GM12878 (cell line): ENCODE measurements around the gene PIGZ. TPM values are rescaled to one million over a fixed set of nuclear protein-coding genes. Genes with fewer than 3 reads are reported as not detected.

ENCODE experiments used
- ATAC-seq: fragments of 200-7000 bp; cut with Tn5 transposase; 3 replicates; pipeline ENCODE4 v1.9.1; 2020; ENCODE audit warnings: mild to moderate bottlenecking, moderate library complexity
- BruUV-seq: library from RNA; stranded (reverse); fragments of 400-500 nt; replicated peaks from 2 replicates; lab custom pipeline; 2021; lab: Mats Ljungman, UMichigan
- CTCF ChIA-PET: fragments of 300-600 bp; sonication (Branson Sonifier 250); formaldehyde crosslinking; extraction: SDS; loops from one replicate; lab custom pipeline; 2021; ENCODE audit warnings: inconsistent platforms; lab: Yijun Ruan, JAX
- POLR2A ChIA-PET: fragments of 350-600 bp; formaldehyde crosslinking; extraction: SDS; loops from one replicate; lab custom pipeline; 2021; ENCODE audit warnings: inconsistent platforms; lab: Charles Lee
- RAD21 ChIA-PET: fragments of 300-600 bp; sonication (Branson Sonifier 250); formaldehyde crosslinking; loops from one replicate; lab custom pipeline; 2023; ENCODE audit warnings: antibody characterized with exemption; ENCODE audit not compliant: unreplicated experiment; lab: Charles Lee
- SMC1A ChIA-PET: fragments of 300-600 bp; sonication (Branson Sonifier 250); formaldehyde crosslinking; loops from one replicate; lab custom pipeline; 2023; ENCODE audit not compliant: unreplicated experiment, uncharacterized antibody; lab: Charles Lee
- DNase-seq: peaks from one replicate; pipeline ENCODE4 v3.0.0-alpha.2; 2011; ENCODE audit warnings: low read depth, low spot score
- FAIRE-seq: peaks from 3 replicates; lab custom pipeline; 2011; peaks lifted over from hg19 to GRCh38; lab: Jason Lieb, UNC
- H2AFZ ChIP-seq: 2 replicates; pipeline ENCODE4 v1.6.0; 2011; ENCODE audit warnings: low read depth, low read length, control low read depth; ENCODE audit not compliant: control insufficient read depth
- H3K27ac ChIP-seq: 2 replicates; pipeline ENCODE4 v1.5.1; 2011; ENCODE audit warnings: control low read depth; ENCODE audit not compliant: control insufficient read depth, insufficient read depth
- H3K27me3 ChIP-seq, 2 experiments: replicated peaks in 1 of 2; 2 replicates each; pipeline versions ENCODE4 v1.6.0 to v1.6.1; 2011; ENCODE audit warnings: low read length in 1 of 2; ENCODE audit not compliant: control insufficient read depth in 2 of 2, insufficient read depth in 2 of 2
- H3K36me3 ChIP-seq, 2 experiments: 2 replicates each; pipeline ENCODE4 v1.5.1; 2011; ENCODE audit warnings: low read length in 1 of 2; ENCODE audit not compliant: control insufficient read depth in 2 of 2, insufficient read depth in 2 of 2
- H3K4me1 ChIP-seq: 2 replicates; pipeline ENCODE4 v1.6.1; 2011; ENCODE audit warnings: mild to moderate bottlenecking, low read length, moderate library complexity, mixed read lengths; ENCODE audit not compliant: control insufficient read depth, insufficient read depth
- H3K4me2 ChIP-seq: 2 replicates; pipeline ENCODE4 v1.6.0; 2011; ENCODE audit warnings: control low read depth; ENCODE audit not compliant: control insufficient read depth, insufficient read depth
- H3K4me3 ChIP-seq: fragments of 200-600 bp; sonication (generic); 2 replicates; pipeline ENCODE4 v1.5.1; 2016
- H3K79me2 ChIP-seq: 2 replicates; pipeline ENCODE4 v1.6.0; 2011; ENCODE audit warnings: low read length; ENCODE audit not compliant: control insufficient read depth, insufficient read depth
- H3K9ac ChIP-seq: 2 replicates; pipeline ENCODE4 v1.8.0; 2011; ENCODE audit warnings: low read length, control low read depth, mixed read lengths; ENCODE audit not compliant: control insufficient read depth, insufficient read depth
- H3K9me3 ChIP-seq: replicated peaks from 3 replicates; pipeline ENCODE4 v1.5.1; 2011; ENCODE audit warnings: mild to moderate bottlenecking, low read length; ENCODE audit not compliant: control insufficient read depth, insufficient read depth
- H4K20me1 ChIP-seq: 2 replicates; pipeline ENCODE4 v1.6.0; 2011; ENCODE audit not compliant: control insufficient read depth, insufficient read depth
- JUNB ChIP-seq: IDR thresholded peaks from 2 replicates; pipeline ENCODE4 v1.6.1; 2016; ENCODE audit warnings: antibody characterized with exemption, mild to moderate bottlenecking
- NFYB ChIP-seq: IDR thresholded peaks from 2 replicates; pipeline ENCODE4 v1.6.1; 2011; ENCODE audit warnings: low read depth, mild to moderate bottlenecking, low read length, improper control_type of control experiment, moderate library complexity; ENCODE audit not compliant: insufficient read depth
- PAX8 ChIP-seq: fragments of 450-650 bp; IDR thresholded peaks from 2 replicates; pipeline ENCODE4 v1.6.1; 2017; ENCODE audit warnings: mild to moderate bottlenecking, moderate library complexity
- SMAD5 ChIP-seq: IDR thresholded peaks from 2 replicates; pipeline ENCODE4 v1.6.1; 2016; ENCODE audit warnings: antibody characterized with exemption, low read depth
- SUZ12 ChIP-seq: fragments of 200-600 bp; sonication (generic); IDR thresholded peaks from one replicate; pipeline ENCODE4 v1.6.1; 2018; ENCODE audit warnings: antibody characterized with exemption, mild to moderate bottlenecking; ENCODE audit not compliant: unreplicated experiment
- ZBTB33 ChIP-seq: fragments of 450-650 bp; IDR thresholded peaks from 2 replicates; pipeline ENCODE4 v1.6.1; 2017; ENCODE audit warnings: mild to moderate bottlenecking
- WGBS: methylation state at CpG from one replicate; pipeline ENCODE4 v1.1.6; 2016; ENCODE audit warnings: low lambda C conversion rate; ENCODE audit not compliant: insufficient replicate concordance, insufficient coverage; ENCODE audit errors: missing lambda C conversion rate; 5-methylcytosine and 5-hydroxymethylcytosine counted together
- in situ Hi-C: fragments of 300-500 bp; cut with MboI; formaldehyde crosslinking; loops from 9 replicates; pipeline ENCODE4 v1.14.3; 2018; ENCODE audit warnings: mixed read lengths
- intact Hi-C: fragments of 100-400 bp; cut with micrococcal nuclease; formaldehyde crosslinking; loops from one replicate; pipeline ENCODE4 v1.14.2; 2022; ENCODE audit not compliant: unreplicated experiment
- polyA plus RNA-seq, 11 experiments: library from polyadenylated mRNA; depleted of rRNA in 4 of 11; unstranded in 6 of 11; stranded (reverse) in 5 of 11; fragments of >200 nt; fragmentation: Nextera tagmentation in 4 of 11; fragmentation: Illumina TruSeq in 1 of 11; extraction: Ambion mirVana in 4 of 11; extraction: Trizol in 1 of 11; gene quantifications; 1 replicate in 1 of 11; 2 replicates in 10 of 11; pipeline versions ENCODE4 v1.2.1 to v1.2.3, GENCODE V29; 2011 to 2016; ENCODE audit warnings: inconsistent platforms in 2 of 11, missing spikeins in 2 of 11, low read depth in 1 of 11
- total RNA-seq, 4 experiments: library from RNA; depleted of rRNA in 3 of 4; stranded (reverse); fragments of >200 nt in 3 of 4; fragmentation: Illumina TruSeq in 1 of 4; extraction: Trizol in 1 of 4; gene quantifications; 2 replicates each; pipeline versions ENCODE4 v1.2.1 to v1.2.3, GENCODE V29; 2013 to 2021
- TF ChIP-seq, protein P1 (sequence below): fragments of 450-650 bp; formaldehyde crosslinking; IDR thresholded peaks from 2 replicates; pipeline ENCODE4 v1.5.0; 2022; ENCODE audit warnings: mild to moderate bottlenecking, missing genetic modification characterization

PIGZ gene
- total and polyA plus RNA-seq, 10 of the 15 experiments (the other 5 are each of a cell fraction or from before 2014, with no cell fraction given), result 0.06 to 1.2 (median 0.64) TPM

GRCh38 chr3:196949285-196949619, 19.4 kb downstream of the PIGZ start:
- H3K4me3 ChIP-seq, result no peak overlapping the region
- ChIA-PET POLR2A (interaction anchor here (1.0 kb wide), 1 partner anchor 81 kb away, joined by 4 read pairs; the partner anchor contains the start of gene SENP5), RAD21 (no interaction called here), CTCF (interaction anchor here (0.7 to 1.0 kb wide), 2 partner anchors 8 to 411 kb away, joined by 3 read pairs; no protein-coding TSS in a partner anchor), SMC1A (no interaction called here)
- H3K9ac ChIP-seq, result no peak overlapping the region
- H2AFZ ChIP-seq, result no peak overlapping the region
- BruUV-seq, result no TSS peak
- DNase-seq (no peak), FAIRE-seq (no peak), ATAC-seq (no peak)
- no peaks in the 10 kb centered on the region for H3K9me3 ChIP-seq
- H3K27ac ChIP-seq, result no peak overlapping the region
- no peak for TF ChIP-seq JUNB
- TF ChIP-seq ZBTB33, result no peak
- TF ChIP-seq, protein P1, sequence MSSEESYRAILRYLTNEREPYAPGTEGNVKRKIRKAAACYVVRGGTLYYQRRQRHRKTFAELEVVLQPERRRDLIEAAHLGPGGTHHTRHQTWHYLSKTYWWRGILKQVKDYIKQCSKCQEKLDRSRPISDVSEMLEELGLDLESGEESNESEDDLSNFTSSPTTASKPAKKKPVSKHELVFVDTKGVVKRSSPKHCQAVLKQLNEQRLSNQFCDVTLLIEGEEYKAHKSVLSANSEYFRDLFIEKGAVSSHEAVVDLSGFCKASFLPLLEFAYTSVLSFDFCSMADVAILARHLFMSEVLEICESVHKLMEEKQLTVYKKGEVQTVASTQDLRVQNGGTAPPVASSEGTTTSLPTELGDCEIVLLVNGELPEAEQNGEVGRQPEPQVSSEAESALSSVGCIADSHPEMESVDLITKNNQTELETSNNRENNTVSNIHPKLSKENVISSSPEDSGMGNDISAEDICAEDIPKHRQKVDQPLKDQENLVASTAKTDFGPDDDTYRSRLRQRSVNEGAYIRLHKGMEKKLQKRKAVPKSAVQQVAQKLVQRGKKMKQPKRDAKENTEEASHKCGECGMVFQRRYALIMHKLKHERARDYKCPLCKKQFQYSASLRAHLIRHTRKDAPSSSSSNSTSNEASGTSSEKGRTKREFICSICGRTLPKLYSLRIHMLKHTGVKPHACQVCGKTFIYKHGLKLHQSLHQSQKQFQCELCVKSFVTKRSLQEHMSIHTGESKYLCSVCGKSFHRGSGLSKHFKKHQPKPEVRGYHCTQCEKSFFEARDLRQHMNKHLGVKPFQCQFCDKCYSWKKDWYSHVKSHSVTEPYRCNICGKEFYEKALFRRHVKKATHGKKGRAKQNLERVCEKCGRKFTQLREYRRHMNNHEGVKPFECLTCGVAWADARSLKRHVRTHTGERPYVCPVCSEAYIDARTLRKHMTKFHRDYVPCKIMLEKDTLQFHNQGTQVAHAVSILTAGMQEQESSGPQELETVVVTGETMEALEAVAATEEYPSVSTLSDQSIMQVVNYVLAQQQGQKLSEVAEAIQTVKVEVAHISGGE (CRISPR knock-in tag), result no peak
- TF ChIP-seq SUZ12, result no peak
- TF ChIP-seq NFYB, result no peak
- TF ChIP-seq PAX8, result no peak
- TF ChIP-seq SMAD5, result no peak
- no peak overlapping the region for H3K4me2 ChIP-seq
- WGBS, result 68% methylated on average over 6 of the region's 6 CpGs
- peaks cover 0 to 4% of the 10 kb centered on the region in 2 experiments; a peak in 1 of 4 replicates for H3K36me3 ChIP-seq
- in situ Hi-C loops (no loop called here), intact Hi-C loops (loop anchor here (10.0 kb wide), 1 partner anchor 234 kb away; the partner anchor contains the start of genes CEP19 and PIGX)
- H3K27me3 ChIP-seq, result no peaks in the 10 kb centered on the region
- peaks cover 3% of the 10 kb centered on the region; the same call in 1 of the 2 replicates for H3K79me2 ChIP-seq
- H4K20me1 ChIP-seq, result no peaks in the 10 kb centered on the region
- peaks cover 3% of the 10 kb centered on the region for H3K4me1 ChIP-seq
